NCI-H526 (cell line): ENCODE results near the gene SRGAP3.

Experiments
- DNase-seq, 2 experiments: peaks; one replicate each; lab custom pipeline; 2025; lab: John Stamatoyannopoulos, UW

Gene SRGAP3

GRCh38 chr3:9081184-9081818, 168.1 kb downstream of the SRGAP3 start:
- DNase-seq: no peak

GRCh38 chr3:9080163-9080562, 169.3 kb downstream of the SRGAP3 start:
- DNase-seq: no peak

- no peak for DNase-seq
These were observed 169.8 kb downstream of the SRGAP3 start for GRCh38 chr3:9079676-9080075.

- no peak for DNase-seq
These were observed 170.7 kb downstream of the SRGAP3 start for GRCh38 chr3:9078561-9079240.

- no peak for DNase-seq
These were observed 172.4 kb downstream of the SRGAP3 start for GRCh38 chr3:9077029-9077428.

- no peak for DNase-seq
These were observed 173.7 kb downstream of the SRGAP3 start for GRCh38 chr3:9075762-9076161.

GRCh38 chr3:9074079-9074478, 175.4 kb downstream of the SRGAP3 start:
- no peak for DNase-seq

- no peak for DNase-seq
These were observed 176.8 kb downstream of the SRGAP3 start for GRCh38 chr3:9072667-9073009.

GRCh38 chr3:9071936-9072666, 177.3 kb downstream of the SRGAP3 start:
- no peak for DNase-seq

- no peak for DNase-seq
These were observed 178.5 kb downstream of the SRGAP3 start for GRCh38 chr3:9070961-9071360.

GRCh38 chr3:9069971-9070370, 179.5 kb downstream of the SRGAP3 start:
- DNase-seq: peak in 1 of 2 experiments; percentile 13

GRCh38 chr3:9068051-9068450, 181.4 kb downstream of the SRGAP3 start:
- DNase-seq: no peak

GRCh38 chr3:9067352-9067975, 182.0 kb downstream of the SRGAP3 start:
- peak; percentile 27 to 70 for DNase-seq

- DNase-seq: no peak
These were observed 182.7 kb downstream of the SRGAP3 start for GRCh38 chr3:9066775-9067174.

- no peak for DNase-seq
These were observed 183.3 kb downstream of the SRGAP3 start for GRCh38 chr3:9066141-9066540.

GRCh38 chr3:9064850-9065249, 184.6 kb downstream of the SRGAP3 start:
- peak in 1 of 2 experiments; percentile 15 for DNase-seq

GRCh38 chr3:9064251-9064650, 185.2 kb downstream of the SRGAP3 start:
- DNase-seq: no peak

GRCh38 chr3:9062570-9062969, 186.9 kb downstream of the SRGAP3 start:
- no peak for DNase-seq

- DNase-seq: no peak
These were observed 187.8 kb downstream of the SRGAP3 start for GRCh38 chr3:9061634-9062033.

- peak in 1 of 2 experiments; percentile 37 for DNase-seq
These were observed 189.7 kb downstream of the SRGAP3 start for GRCh38 chr3:9059489-9060400.

GRCh38 chr3:9056581-9056980, 192.9 kb downstream of the SRGAP3 start:
- no peak for DNase-seq
